Ishikawa (cell line): ENCODE data around the gene CNBP.

Experiments
- CEBPB ChIP-seq: IDR thresholded peaks from 2 replicates; pipeline ENCODE4 v1.6.1; 2012
- TAF1 ChIP-seq: IDR thresholded peaks from 2 replicates; pipeline ENCODE4 v1.6.1; 2012; ENCODE audit warnings: low read depth, mild to moderate bottlenecking
- TEAD4 ChIP-seq: IDR thresholded peaks from 2 replicates; pipeline ENCODE4 v1.6.1; 2012

DNA sequence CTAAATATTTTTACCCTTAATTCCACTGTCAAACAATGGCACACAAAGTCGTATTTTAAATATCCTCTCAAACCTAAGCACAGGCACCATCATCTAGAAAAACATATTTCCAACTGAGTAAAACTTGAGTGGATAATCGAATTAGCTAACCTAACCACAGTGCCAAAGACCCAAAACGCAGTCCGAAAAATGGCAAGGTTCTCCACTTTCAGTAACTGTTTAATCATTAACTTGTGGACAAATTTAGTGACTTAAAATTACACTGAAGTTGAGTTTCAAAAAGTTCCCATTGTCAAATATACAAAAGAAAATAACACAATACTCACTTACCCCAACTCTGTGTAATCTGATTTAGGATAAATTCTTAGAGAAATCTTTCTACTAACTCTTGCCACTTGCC is 10.0 kb downstream of the CNBP start:
- TF ChIP-seq CEBPB: no peak
- no peak for TF ChIP-seq TEAD4
- TF ChIP-seq TAF1: no peak
